SU-DHL-6 (cell line): ENCODE measurements around the gene C11orf97.

Experiments used
- EZH2phosphoT487 ChIP-seq: fragments of 200-600 bp; sonication (generic), shearing (Covaris generic); conservative IDR thresholded peaks from 2 replicates; pipeline ENCODE4 v1.6.1; 2018; ENCODE audit warnings: mild to moderate bottlenecking, antibody characterized with exemption, low read length, moderate library complexity, mixed read lengths
- TF ChIP-seq, protein P1 (sequence below): fragments of 200-600 bp; sonication (generic); IDR thresholded peaks from one replicate; pipeline ENCODE4 v1.5.1; 2017; ENCODE audit warnings: antibody characterized with exemption, mild to moderate bottlenecking, low read length, moderate library complexity; ENCODE audit not compliant: insufficient read depth, poor library complexity, severe bottlenecking

DNA sequence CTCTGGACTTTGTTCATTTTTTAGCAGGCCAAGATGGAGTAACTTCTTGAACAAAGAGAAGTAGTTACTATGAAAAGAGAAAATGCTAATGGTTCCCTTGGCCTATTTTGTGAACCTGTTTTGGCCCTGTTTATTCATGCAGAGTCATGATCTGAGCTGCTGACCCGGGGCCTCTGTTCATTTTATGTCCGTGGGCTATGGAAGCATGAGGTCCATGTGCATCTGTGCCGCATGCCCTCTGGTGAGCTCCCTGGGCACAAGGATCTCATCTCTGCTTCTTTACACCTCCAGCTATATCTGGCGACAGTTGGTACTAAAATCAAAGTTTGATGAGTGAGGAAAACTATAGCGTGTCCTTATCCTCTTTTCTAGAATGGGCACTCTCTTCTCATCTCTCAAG lies 55.9 kb downstream of the C11orf97 start:
- TF ChIP-seq, protein P1, sequence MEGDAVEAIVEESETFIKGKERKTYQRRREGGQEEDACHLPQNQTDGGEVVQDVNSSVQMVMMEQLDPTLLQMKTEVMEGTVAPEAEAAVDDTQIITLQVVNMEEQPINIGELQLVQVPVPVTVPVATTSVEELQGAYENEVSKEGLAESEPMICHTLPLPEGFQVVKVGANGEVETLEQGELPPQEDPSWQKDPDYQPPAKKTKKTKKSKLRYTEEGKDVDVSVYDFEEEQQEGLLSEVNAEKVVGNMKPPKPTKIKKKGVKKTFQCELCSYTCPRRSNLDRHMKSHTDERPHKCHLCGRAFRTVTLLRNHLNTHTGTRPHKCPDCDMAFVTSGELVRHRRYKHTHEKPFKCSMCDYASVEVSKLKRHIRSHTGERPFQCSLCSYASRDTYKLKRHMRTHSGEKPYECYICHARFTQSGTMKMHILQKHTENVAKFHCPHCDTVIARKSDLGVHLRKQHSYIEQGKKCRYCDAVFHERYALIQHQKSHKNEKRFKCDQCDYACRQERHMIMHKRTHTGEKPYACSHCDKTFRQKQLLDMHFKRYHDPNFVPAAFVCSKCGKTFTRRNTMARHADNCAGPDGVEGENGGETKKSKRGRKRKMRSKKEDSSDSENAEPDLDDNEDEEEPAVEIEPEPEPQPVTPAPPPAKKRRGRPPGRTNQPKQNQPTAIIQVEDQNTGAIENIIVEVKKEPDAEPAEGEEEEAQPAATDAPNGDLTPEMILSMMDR, result no peak
- TF ChIP-seq EZH2phosphoT487, result no peak
